Embryonic facial prominence (tissue), 1 donor: ENCODE data around the gene ZSCAN18.

Experiments
- DNase-seq: peaks from one replicate; pipeline ENCODE4 v3.0.0-alpha.2; 2016; ENCODE audit errors: extremely low spot score

ZSCAN18 gene

GRCh38 chr19:58086825-58087710 is 11.0 kb downstream of the ZSCAN18 start:
- no peak for DNase-seq

GRCh38 chr19:58085348-58085875 is 12.6 kb downstream of the ZSCAN18 start:
- no peak for DNase-seq

GRCh38 chr19:58084596-58085347 is 13.3 kb downstream of the ZSCAN18 start:
- no peak for DNase-seq

- no peak for DNase-seq
Measured at GRCh38 chr19:58083021-58083420, 15.0 kb downstream of the ZSCAN18 start.

GRCh38 chr19:58079792-58080191 is 18.2 kb downstream of the ZSCAN18 start:
- DNase-seq = no peak

DNA sequence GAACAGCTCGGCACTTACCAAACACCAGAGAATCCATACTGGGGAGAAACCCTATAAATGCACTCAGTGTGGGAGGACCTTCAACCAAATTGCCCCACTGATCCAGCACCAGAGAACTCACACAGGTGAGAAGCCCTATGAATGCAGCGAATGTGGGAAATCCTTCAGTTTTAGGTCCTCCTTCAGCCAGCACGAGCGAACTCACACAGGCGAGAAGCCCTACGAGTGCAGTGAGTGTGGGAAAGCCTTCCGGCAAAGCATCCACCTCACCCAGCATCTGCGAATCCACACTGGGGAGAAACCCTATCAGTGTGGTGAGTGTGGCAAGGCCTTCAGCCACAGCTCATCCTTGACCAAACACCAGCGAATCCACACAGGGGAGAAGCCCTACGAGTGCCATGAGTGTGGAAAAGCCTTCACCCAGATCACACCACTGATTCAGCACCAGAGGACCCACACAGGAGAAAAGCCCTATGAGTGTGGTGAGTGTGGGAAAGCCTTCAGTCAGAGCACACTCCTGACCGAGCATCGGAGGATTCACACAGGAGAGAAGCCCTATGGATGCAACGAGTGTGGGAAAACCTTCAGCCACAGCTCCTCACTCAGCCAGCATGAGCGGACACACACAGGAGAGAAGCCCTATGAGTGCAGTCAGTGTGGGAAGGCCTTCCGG is 30.7 kb downstream of the ZSCAN18 start:
- no peak for DNase-seq

- no peak for DNase-seq
Measured at GRCh38 chr19:58063712-58064111, 34.3 kb downstream of the ZSCAN18 start.

DNA sequence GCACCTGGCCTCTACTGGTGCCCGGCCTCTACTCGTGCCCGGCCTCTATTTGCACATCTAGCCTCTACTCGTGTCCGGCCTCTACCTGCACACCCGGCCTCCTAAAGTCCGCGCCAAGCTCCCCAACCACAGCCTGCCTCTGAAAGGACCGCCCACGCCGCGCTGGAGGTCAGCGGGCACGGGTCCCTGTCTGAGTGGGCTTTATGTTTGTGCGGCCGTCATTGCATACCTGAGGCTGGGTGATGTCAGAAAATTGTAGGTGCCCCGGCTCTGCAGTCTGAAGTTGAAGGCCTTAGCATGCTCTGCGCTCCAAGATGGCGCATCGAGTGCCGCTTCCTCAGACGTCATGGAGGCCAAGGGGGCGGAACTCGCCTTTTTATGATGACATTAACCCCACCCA is 37.8 kb downstream of the ZSCAN18 start:
- no peak for DNase-seq

DNA sequence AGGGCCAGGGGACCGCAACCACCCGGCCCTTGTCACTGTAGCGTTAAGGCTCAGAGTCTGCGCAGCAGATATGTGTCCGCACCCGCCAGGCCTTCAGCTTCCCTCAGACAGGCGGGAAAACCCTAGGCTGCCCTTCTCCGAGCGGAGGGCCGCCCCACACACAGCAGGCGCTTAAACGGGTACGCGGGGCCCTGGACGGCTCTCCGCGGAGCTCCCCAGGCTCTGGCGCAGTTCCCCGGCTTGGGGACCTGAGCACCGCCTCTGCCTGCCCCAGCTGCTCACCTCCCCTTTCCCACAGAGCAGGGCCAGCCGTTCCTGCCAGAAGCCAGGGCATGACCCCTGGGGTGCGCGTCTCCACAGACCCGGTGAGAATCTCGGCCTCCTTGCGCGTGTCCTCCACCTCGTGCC is 38.4 kb downstream of the ZSCAN18 start:
- DNase-seq = no peak

DNA sequence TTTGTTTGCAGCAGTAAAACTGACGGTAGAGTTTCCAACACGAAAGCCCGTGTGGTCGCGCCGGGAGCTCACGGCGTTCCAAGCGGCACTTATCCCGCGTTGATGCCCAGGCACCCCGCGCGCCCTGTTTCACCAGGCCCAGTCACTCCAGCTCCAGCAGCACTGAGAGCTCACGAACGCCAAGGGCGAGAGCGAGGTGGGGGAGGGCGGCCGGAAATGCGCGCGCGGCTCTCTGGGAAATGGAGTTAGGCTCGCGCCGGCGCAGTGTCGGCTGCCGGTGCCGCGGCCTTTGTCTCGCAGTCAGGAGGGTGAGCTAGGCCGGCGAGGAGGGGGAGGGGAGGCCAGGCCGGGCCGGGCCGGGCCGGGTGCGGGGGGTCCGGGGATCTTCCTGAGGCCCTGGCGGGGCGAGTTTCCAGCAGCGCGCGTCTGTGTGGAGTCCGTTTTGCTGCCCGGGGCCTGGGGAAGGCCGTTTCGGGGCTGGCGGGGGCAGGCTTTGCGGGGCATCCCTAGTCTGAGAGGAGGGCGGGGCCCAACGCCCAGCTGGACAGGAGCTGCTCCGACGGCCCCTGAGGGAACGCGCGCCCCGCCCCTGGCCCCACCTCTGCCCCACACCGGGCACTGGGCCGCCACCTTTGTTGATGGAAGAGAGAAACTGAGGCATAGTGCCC is 38.9 kb downstream of the ZSCAN18 start, which contains the start of gene ZNF135:
ZNF135 (plus strand) TSS at position 280 of the 668 bp plus-strand sequence. CDS start 721 bp downstream, outside the sequence.
- peak; percentile 87 for DNase-seq

- DNase-seq = no peak
Measured at GRCh38 chr19:58058467-58058866, 39.6 kb downstream of the ZSCAN18 start.

- no peak for DNase-seq
Measured at GRCh38 chr19:58056861-58057260, 41.2 kb downstream of the ZSCAN18 start.

- DNase-seq = no peak
Measured at GRCh38 chr19:58056261-58056660, 41.8 kb downstream of the ZSCAN18 start.

GRCh38 chr19:58054901-58055874 is 42.8 kb downstream of the ZSCAN18 start:
- peak; percentile 35 for DNase-seq

DNA sequence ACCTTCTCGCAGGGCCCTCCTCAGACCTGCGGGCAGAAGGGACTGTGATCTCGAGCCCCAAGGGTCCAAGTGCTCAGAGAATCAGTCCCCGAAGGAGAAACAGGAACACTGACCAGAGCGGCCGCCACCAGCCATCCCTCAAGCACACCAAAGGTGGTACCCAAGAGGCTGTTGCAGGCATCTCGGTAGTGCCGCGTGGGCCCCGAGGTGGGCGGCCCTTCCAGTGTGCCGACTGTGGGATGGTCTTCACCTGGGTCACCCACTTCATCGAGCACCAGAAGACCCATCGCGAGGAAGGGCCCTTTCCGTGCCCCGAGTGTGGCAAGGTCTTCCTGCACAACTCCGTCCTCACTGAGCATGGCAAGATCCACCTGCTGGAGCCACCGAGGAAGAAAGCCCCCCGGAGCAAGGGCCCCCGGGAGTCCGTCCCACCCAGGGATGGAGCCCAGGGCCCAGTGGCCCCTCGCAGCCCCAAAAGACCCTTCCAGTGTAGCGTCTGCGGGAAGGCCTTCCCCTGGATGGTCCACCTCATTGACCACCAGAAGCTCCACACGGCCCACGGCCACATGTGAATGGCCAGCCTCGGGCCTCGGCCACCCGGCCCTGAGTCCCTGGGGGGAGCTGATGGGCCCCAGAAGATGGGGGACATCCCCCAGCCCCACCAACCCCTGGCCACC is 44.4 kb downstream of the ZSCAN18 start:
- DNase-seq = no peak

GRCh38 chr19:58052256-58052655 is 45.8 kb downstream of the ZSCAN18 start:
- DNase-seq = no peak

- DNase-seq = no peak
Measured at GRCh38 chr19:58047672-58048071, 50.4 kb downstream of the ZSCAN18 start.

- no peak for DNase-seq
Measured at GRCh38 chr19:58046856-58047255, 51.2 kb downstream of the ZSCAN18 start.

GRCh38 chr19:58045411-58046050 is 52.5 kb downstream of the ZSCAN18 start:
- DNase-seq = no peak
